A673 (cell line): ENCODE data around the gene SPATS2L. TPM values are rescaled to one million over a fixed set of nuclear protein-coding genes. Genes with fewer than 3 reads are reported as not detected.

Experiments
- BruUV-seq: library from RNA; stranded (reverse); fragments of 400-500 nt; replicated peaks from 2 replicates; lab custom pipeline; 2021; lab: Mats Ljungman, UMichigan
- CTCF ChIA-PET: fragments of 300-600 bp; sonication (Branson Sonifier 250); formaldehyde crosslinking; loops from one replicate; lab custom pipeline; 2022; ENCODE audit warnings: antibody characterized with exemption; lab: Charles Lee
- POLR2A ChIA-PET: fragments of 300-600 bp; sonication (Branson Sonifier 250); formaldehyde crosslinking; loops from one replicate; lab custom pipeline; 2022; ENCODE audit warnings: antibody characterized with exemption; ENCODE audit not compliant: low non-redundant PET; lab: Charles Lee
- DNase-seq: peaks from one replicate; pipeline ENCODE4 v3.0.0-alpha.2; 2015; ENCODE audit warnings: low spot score
- H3K27ac ChIP-seq: fragments of 200-600 bp; sonication (generic); 2 replicates; pipeline ENCODE4 v1.5.1; 2016; ENCODE audit warnings: mixed run types, low read depth, mild to moderate bottlenecking, mixed read lengths, antibody characterized with exemption, low read length; ENCODE audit not compliant: poor library complexity, severe bottlenecking
- H3K27me3 ChIP-seq: fragments of 200-600 bp; sonication (generic); replicated peaks from 2 replicates; pipeline ENCODE4 v1.6.1; 2017; ENCODE audit warnings: mixed run types, low read depth, mild to moderate bottlenecking, mixed read lengths, antibody characterized with exemption, low read length; ENCODE audit not compliant: insufficient read depth, poor library complexity
- H3K36me3 ChIP-seq: fragments of 200-600 bp; sonication (generic); 2 replicates; pipeline ENCODE4 v1.6.1; 2016; ENCODE audit warnings: mixed run types, mild to moderate bottlenecking, mixed read lengths, antibody characterized with exemption, low read length; ENCODE audit not compliant: insufficient read depth, poor library complexity, severe bottlenecking
- H3K4me1 ChIP-seq: fragments of 200-600 bp; sonication (generic); 2 replicates; pipeline ENCODE4 v1.6.1; 2017; ENCODE audit warnings: mixed run types, mild to moderate bottlenecking, mixed read lengths, antibody characterized with exemption, low read length; ENCODE audit not compliant: insufficient read depth, poor library complexity, severe bottlenecking
- H3K4me3 ChIP-seq: fragments of 200-600 bp; sonication (generic); 2 replicates; pipeline ENCODE4 v1.5.1; 2016; ENCODE audit warnings: low read depth, mixed run types, mild to moderate bottlenecking, mixed read lengths, low read length; ENCODE audit not compliant: poor library complexity, severe bottlenecking
- H3K9me3 ChIP-seq: fragments of 200-600 bp; sonication (generic); 2 replicates; pipeline ENCODE4 v1.6.1; 2016; ENCODE audit warnings: mixed run types, low read depth, mild to moderate bottlenecking, mixed read lengths, antibody characterized with exemption, low read length; ENCODE audit not compliant: poor library complexity, severe bottlenecking
- CTCF ChIP-seq: fragments of 300-800, 200-600 bp; sonication (generic); conservative IDR thresholded peaks from 2 replicates; pipeline ENCODE4 v1.5.1; 2017; ENCODE audit warnings: low read depth, mild to moderate bottlenecking, antibody characterized with exemption, low read length, moderate library complexity, mixed read lengths
- EZH2 ChIP-seq: fragments of 200-600 bp; sonication (generic); IDR thresholded peaks from 2 replicates; pipeline ENCODE4 v1.6.1; 2017; ENCODE audit warnings: borderline replicate concordance, low read depth, mild to moderate bottlenecking, mixed read lengths, antibody characterized with exemption, low read length; ENCODE audit not compliant: poor library complexity, severe bottlenecking
- intact Hi-C: fragments of 100-400 bp; cut with micrococcal nuclease; formaldehyde crosslinking; loops from one replicate; pipeline ENCODE4 v1.10.0; 2022; ENCODE audit not compliant: unreplicated experiment
- total RNA-seq: library from RNA; stranded (reverse); gene quantifications from 2 replicates; pipeline ENCODE4 v1.2.3, GENCODE V29; 2021

Gene SPATS2L
- total RNA-seq, 1 experiment from 2014 or later, result 10.0 TPM

GRCh38 chr2:200446612-200447011 lies 140.1 kb downstream of the SPATS2L start:
- H3K9me3 ChIP-seq, result no peaks in the 10 kb centered on the region
- no TSS peak for BruUV-seq
- H3K4me3 ChIP-seq, result no peak overlapping the region
- H3K4me1 ChIP-seq, result no peaks in the 10 kb centered on the region
- TF ChIP-seq EZH2, result no peak
- TF ChIP-seq CTCF, result no peak
- DNase-seq, result no peak
- POLR2A ChIA-PET, result no interaction called here
- no peaks in the 10 kb centered on the region for H3K36me3 ChIP-seq
- H3K27me3 ChIP-seq, result no peaks in the 10 kb centered on the region
- no peak overlapping the region for H3K27ac ChIP-seq
- intact Hi-C loops, result no loop called here
- CTCF ChIA-PET, result no interaction called here

- Histone ChIP-seq H3K9me3 (no peaks in the 10 kb centered on the region), H3K36me3 (no peaks in the 10 kb centered on the region), H3K27ac (no peak overlapping the region), H3K27me3 (no peaks in the 10 kb centered on the region), H3K4me1 (no peaks in the 10 kb centered on the region), H3K4me3 (no peak overlapping the region)
- no peak for DNase-seq
- no TSS peak for BruUV-seq
- intact Hi-C loops, result no loop called here
- ChIA-PET POLR2A (no interaction called here), CTCF (no interaction called here)
- TF ChIP-seq EZH2 (no peak), CTCF (no peak)
These were observed 140.8 kb downstream of the SPATS2L start for GRCh38 chr2:200447139-200447855.

GRCh38 chr2:200448455-200448854 lies 142.0 kb downstream of the SPATS2L start:
- Histone ChIP-seq H3K4me3 (no peak overlapping the region), H3K4me1 (no peaks in the 10 kb centered on the region), H3K27me3 (no peaks in the 10 kb centered on the region), H3K36me3 (no peaks in the 10 kb centered on the region), H3K27ac (no peak overlapping the region), H3K9me3 (no peaks in the 10 kb centered on the region)
- ChIA-PET CTCF (interaction anchor here (0.6 kb wide), 1 partner anchor 29 kb away, joined by 4 read pairs; no protein-coding TSS in a partner anchor), POLR2A (no interaction called here)
- TF ChIP-seq EZH2 (no peak), CTCF (no peak)
- intact Hi-C loops, result no loop called here
- DNase-seq, result no peak
- no TSS peak for BruUV-seq
